Cerebellar cortex (tissue), 1 donor: Measurements from ENCODE around the gene NCAM2.

Experiments
- DNase-seq: peaks from one replicate; pipeline ENCODE4 v3.0.0-alpha.2; 2015; ENCODE audit warnings: low spot score

The NCAM2 gene

GRCh38 chr21:21458124-21458631 is 460.0 kb downstream of the NCAM2 start:
- no peak for DNase-seq

- DNase-seq: no peak
Measured at GRCh38 chr21:21460979-21461378, 462.8 kb downstream of the NCAM2 start.

DNA sequence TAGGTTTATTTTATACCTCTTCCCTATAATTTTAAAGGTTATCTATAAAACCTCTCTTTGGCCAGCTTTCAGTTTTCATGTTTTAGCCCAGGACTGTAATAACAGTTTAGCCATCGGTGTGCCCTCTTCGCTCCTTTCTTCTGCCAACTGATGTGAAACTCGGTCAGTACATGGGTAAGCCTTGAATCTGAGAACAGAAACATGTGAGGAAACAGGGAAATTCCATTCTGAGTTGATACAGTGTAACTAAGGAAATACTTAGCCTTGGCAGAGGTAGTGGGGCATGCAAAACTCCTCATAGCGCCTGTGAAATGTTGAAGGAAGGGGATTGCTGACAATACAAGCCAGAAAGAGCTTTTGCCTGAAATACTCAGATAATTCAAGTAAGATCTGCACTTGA is 465.2 kb downstream of the NCAM2 start:
- no peak for DNase-seq

DNA sequence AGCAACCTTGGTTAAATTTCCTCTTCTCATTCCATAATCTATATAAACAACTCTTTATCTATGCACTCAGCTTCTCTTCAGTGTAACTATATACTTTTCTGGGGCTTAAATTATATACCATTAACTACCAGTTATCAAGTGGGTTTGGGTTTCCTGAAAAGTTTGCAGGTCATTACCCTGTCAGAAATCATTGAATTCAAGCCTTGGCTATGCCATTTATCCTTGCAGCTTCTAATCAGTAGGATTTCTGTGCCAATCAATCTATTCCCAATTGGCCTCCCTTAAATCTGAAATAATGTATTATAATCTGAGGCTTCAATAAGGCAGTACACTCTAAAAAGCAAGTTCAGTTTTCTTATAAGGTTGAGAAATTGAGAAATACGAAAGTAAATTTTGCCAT is 466.5 kb downstream of the NCAM2 start:
- no peak for DNase-seq

DNA sequence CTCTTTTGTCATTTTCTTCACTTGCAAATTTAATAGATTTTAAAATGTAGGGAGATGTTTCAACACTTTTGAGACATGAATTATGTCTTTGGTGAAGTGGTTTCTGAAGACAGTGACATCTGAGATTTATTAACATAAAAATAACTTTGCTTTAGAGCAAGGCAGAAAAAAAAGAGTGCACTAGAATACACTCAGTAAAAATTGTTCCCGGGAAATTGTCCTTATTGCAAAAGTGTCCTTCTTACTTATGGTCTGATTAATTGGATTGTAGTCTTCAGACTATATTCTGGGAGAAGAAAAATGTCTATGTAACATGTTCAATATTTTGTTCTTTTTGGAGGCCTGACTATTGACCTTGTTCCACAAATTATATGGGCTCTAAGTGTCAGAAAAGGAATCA is 468.5 kb downstream of the NCAM2 start:
- no peak for DNase-seq

DNA sequence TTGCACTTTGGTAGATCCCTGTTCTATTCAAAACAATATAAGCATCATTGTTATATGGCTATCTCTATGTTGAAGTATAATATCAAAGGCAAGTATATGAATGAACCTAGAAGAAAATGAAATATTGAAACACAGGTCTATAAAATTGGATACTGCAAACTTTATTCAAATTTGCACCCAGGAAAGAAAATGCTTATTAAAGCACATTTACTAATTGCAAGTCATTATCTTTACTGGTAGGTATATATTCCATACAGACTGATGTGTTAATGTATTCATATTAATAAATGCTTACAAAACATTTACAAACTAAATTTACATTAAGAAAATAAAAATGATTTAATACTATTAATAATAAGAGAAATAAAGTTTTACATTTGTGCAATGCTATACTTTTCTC is 469.8 kb downstream of the NCAM2 start:
- DNase-seq: no peak

DNA sequence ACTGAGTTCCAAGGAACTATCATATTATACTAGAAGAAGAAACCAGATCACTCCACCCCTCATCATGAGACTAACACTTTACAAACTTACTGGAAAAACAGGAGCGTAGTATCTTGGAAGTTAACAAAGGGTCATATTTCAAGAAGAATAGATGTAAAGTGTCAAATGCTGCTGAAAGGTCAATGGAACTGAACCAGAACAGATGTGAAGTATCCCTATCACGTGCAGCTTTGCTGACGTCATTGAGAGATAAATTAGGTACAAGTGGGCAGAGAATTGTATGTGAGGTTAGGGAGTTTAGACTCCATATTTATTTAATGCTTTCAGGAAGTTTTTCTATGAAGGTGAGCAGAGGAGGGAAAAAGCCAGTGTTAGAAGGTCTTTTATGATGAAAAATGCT is 483.0 kb downstream of the NCAM2 start:
- DNase-seq: no peak

GRCh38 chr21:21508859-21509258 is 510.6 kb downstream of the NCAM2 start:
- no peak for DNase-seq

GRCh38 chr21:21530680-21531079 is 532.5 kb downstream of the NCAM2 start:
- DNase-seq: no peak

GRCh38 chr21:21547368-21547953 is 549.3 kb downstream of the NCAM2 start:
- DNase-seq: no peak

DNA sequence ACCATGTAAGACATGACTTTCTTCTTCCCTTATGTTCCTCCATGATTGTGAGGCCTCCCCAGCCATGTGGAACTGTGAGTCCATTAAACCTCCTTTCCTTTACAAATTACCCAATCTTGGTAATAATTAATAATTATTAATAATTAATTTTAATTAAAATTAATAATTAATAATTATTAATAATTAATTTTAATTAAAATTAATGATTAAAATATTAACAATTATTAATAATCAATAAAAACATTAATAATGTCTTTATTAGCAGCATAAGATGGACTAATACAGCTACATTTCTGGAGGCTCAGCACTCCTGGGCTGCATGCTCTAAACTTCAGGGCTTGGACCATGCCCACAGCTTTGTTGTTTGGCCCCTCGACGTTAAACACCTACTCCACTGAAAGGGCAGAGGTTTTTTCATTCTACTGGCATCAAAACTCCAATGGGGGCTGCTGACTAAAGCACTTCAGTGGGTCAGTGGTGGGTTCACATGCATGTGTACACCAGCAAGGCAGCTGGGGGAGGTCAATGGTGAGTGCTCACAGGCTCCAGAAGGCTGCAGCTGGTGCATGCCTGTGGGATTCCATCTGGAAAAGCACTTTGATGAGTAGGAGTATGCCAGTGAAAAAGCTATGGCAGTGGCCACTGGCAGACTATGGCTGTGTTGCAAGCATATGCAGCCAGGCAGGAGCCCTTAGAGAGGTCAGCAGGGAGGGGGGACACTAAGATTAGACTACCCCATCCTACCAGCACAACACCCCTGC is 561.3 kb downstream of the NCAM2 start:
- DNase-seq: no peak
